GM12878 (cell line): ENCODE measurements around the gene HPRT1. TPM values are rescaled to one million over a fixed set of nuclear protein-coding genes. Genes with fewer than 3 reads are reported as not detected.

ENCODE experiments used
- ATAC-seq: fragments of 200-7000 bp; cut with Tn5 transposase; 3 replicates; pipeline ENCODE4 v1.9.1; 2020; ENCODE audit warnings: mild to moderate bottlenecking, moderate library complexity
- BruUV-seq: library from RNA; stranded (reverse); fragments of 400-500 nt; replicated peaks from 2 replicates; lab custom pipeline; 2021; lab: Mats Ljungman, UMichigan
- CTCF ChIA-PET: fragments of 300-600 bp; sonication (Branson Sonifier 250); formaldehyde crosslinking; extraction: SDS; loops from one replicate; lab custom pipeline; 2021; ENCODE audit warnings: inconsistent platforms; lab: Yijun Ruan, JAX
- POLR2A ChIA-PET: fragments of 350-600 bp; formaldehyde crosslinking; extraction: SDS; loops from one replicate; lab custom pipeline; 2021; ENCODE audit warnings: inconsistent platforms; lab: Charles Lee
- RAD21 ChIA-PET: fragments of 300-600 bp; sonication (Branson Sonifier 250); formaldehyde crosslinking; loops from one replicate; lab custom pipeline; 2023; ENCODE audit warnings: antibody characterized with exemption; ENCODE audit not compliant: unreplicated experiment; lab: Charles Lee
- SMC1A ChIA-PET: fragments of 300-600 bp; sonication (Branson Sonifier 250); formaldehyde crosslinking; loops from one replicate; lab custom pipeline; 2023; ENCODE audit not compliant: unreplicated experiment, uncharacterized antibody; lab: Charles Lee
- DNase-seq: peaks from one replicate; pipeline ENCODE4 v3.0.0-alpha.2; 2011; ENCODE audit warnings: low read depth, low spot score
- FAIRE-seq: peaks from 3 replicates; lab custom pipeline; 2011; peaks lifted over from hg19 to GRCh38; lab: Jason Lieb, UNC
- H2AFZ ChIP-seq: 2 replicates; pipeline ENCODE4 v1.6.0; 2011; ENCODE audit warnings: low read depth, low read length, control low read depth; ENCODE audit not compliant: control insufficient read depth
- H3K27ac ChIP-seq: 2 replicates; pipeline ENCODE4 v1.5.1; 2011; ENCODE audit warnings: control low read depth; ENCODE audit not compliant: control insufficient read depth, insufficient read depth
- H3K27me3 ChIP-seq, 2 experiments: replicated peaks in 1 of 2; 2 replicates each; pipeline versions ENCODE4 v1.6.0 to v1.6.1; 2011; ENCODE audit warnings: low read length in 1 of 2; ENCODE audit not compliant: control insufficient read depth in 2 of 2, insufficient read depth in 2 of 2
- H3K36me3 ChIP-seq, 2 experiments: 2 replicates each; pipeline ENCODE4 v1.5.1; 2011; ENCODE audit warnings: low read length in 1 of 2; ENCODE audit not compliant: control insufficient read depth in 2 of 2, insufficient read depth in 2 of 2
- H3K4me1 ChIP-seq: 2 replicates; pipeline ENCODE4 v1.6.1; 2011; ENCODE audit warnings: mild to moderate bottlenecking, low read length, moderate library complexity, mixed read lengths; ENCODE audit not compliant: control insufficient read depth, insufficient read depth
- H3K4me2 ChIP-seq: 2 replicates; pipeline ENCODE4 v1.6.0; 2011; ENCODE audit warnings: control low read depth; ENCODE audit not compliant: control insufficient read depth, insufficient read depth
- H3K4me3 ChIP-seq: fragments of 200-600 bp; sonication (generic); 2 replicates; pipeline ENCODE4 v1.5.1; 2016
- H3K79me2 ChIP-seq: 2 replicates; pipeline ENCODE4 v1.6.0; 2011; ENCODE audit warnings: low read length; ENCODE audit not compliant: control insufficient read depth, insufficient read depth
- H3K9ac ChIP-seq: 2 replicates; pipeline ENCODE4 v1.8.0; 2011; ENCODE audit warnings: low read length, control low read depth, mixed read lengths; ENCODE audit not compliant: control insufficient read depth, insufficient read depth
- H3K9me3 ChIP-seq: replicated peaks from 3 replicates; pipeline ENCODE4 v1.5.1; 2011; ENCODE audit warnings: mild to moderate bottlenecking, low read length; ENCODE audit not compliant: control insufficient read depth, insufficient read depth
- H4K20me1 ChIP-seq: 2 replicates; pipeline ENCODE4 v1.6.0; 2011; ENCODE audit not compliant: control insufficient read depth, insufficient read depth
- BCL3 ChIP-seq: IDR thresholded peaks from 2 replicates; pipeline ENCODE4 v1.6.1; 2011; ENCODE audit warnings: borderline replicate concordance, low read depth, mild to moderate bottlenecking, moderate library complexity, low read length; ENCODE audit not compliant: insufficient read depth, poor library complexity, severe bottlenecking
- CBX5 ChIP-seq: sonication (generic); IDR thresholded peaks from 2 replicates; pipeline ENCODE4 v1.6.1; 2016; ENCODE audit warnings: low read depth, moderate library complexity, mild to moderate bottlenecking, inconsistent platforms
- CEBPZ ChIP-seq: fragments of 150-350 bp; IDR thresholded peaks from 2 replicates; pipeline ENCODE4 v1.6.1; 2016; ENCODE audit warnings: low read depth, low read length
- CHD1 ChIP-seq: IDR thresholded peaks from 2 replicates; pipeline ENCODE4 v1.6.1; 2012; ENCODE audit warnings: low read depth, low read length, improper control_type of control experiment
- IRF5 ChIP-seq: fragments of 450-650 bp; IDR thresholded peaks from 2 replicates; pipeline ENCODE4 v1.6.1; 2017; ENCODE audit warnings: borderline replicate concordance
- KDM1A ChIP-seq: fragments of 200-600 bp; sonication (generic); IDR thresholded peaks from 2 replicates; pipeline ENCODE4 v1.6.1; 2016; ENCODE audit warnings: borderline replicate concordance
- MTA2 ChIP-seq: fragments of 450-650 bp; IDR thresholded peaks from 2 replicates; pipeline ENCODE4 v1.6.1; 2016; ENCODE audit warnings: low read depth, mild to moderate bottlenecking, moderate library complexity
- PBX3 ChIP-seq: IDR thresholded peaks from 2 replicates; pipeline ENCODE4 v1.6.1; 2011; ENCODE audit warnings: mild to moderate bottlenecking, low read depth, low read length, moderate library complexity; ENCODE audit not compliant: insufficient replicate concordance
- SREBF2 ChIP-seq: IDR thresholded peaks from 2 replicates; pipeline ENCODE4 v1.6.1; 2012; ENCODE audit warnings: mild to moderate bottlenecking, low read length
- SUPT20H ChIP-seq: IDR thresholded peaks from 2 replicates; pipeline ENCODE4 v1.6.1; 2011; ENCODE audit warnings: low read depth, mild to moderate bottlenecking, low read length, moderate library complexity, borderline replicate concordance; ENCODE audit not compliant: control insufficient read depth
- TCF3 ChIP-seq: IDR thresholded peaks from 2 replicates; pipeline ENCODE4 v1.6.1; 2012; ENCODE audit warnings: low read depth, mild to moderate bottlenecking, low read length, borderline replicate concordance; ENCODE audit not compliant: insufficient read depth
- ZBTB40 ChIP-seq: fragments of 450-650 bp; IDR thresholded peaks from 2 replicates; pipeline ENCODE4 v1.6.1; 2016; ENCODE audit warnings: mild to moderate bottlenecking, moderate library complexity, borderline replicate concordance
- WGBS: methylation state at CpG from one replicate; pipeline ENCODE4 v1.1.6; 2016; ENCODE audit warnings: low lambda C conversion rate; ENCODE audit not compliant: insufficient replicate concordance, insufficient coverage; ENCODE audit errors: missing lambda C conversion rate; 5-methylcytosine and 5-hydroxymethylcytosine counted together
- in situ Hi-C: fragments of 300-500 bp; cut with MboI; formaldehyde crosslinking; loops from 9 replicates; pipeline ENCODE4 v1.14.3; 2018; ENCODE audit warnings: mixed read lengths
- intact Hi-C: fragments of 100-400 bp; cut with micrococcal nuclease; formaldehyde crosslinking; loops from one replicate; pipeline ENCODE4 v1.14.2; 2022; ENCODE audit not compliant: unreplicated experiment
- polyA plus RNA-seq, 11 experiments: library from polyadenylated mRNA; depleted of rRNA in 4 of 11; unstranded in 6 of 11; stranded (reverse) in 5 of 11; fragments of >200 nt; fragmentation: Nextera tagmentation in 4 of 11; fragmentation: Illumina TruSeq in 1 of 11; extraction: Ambion mirVana in 4 of 11; extraction: Trizol in 1 of 11; gene quantifications; 1 replicate in 1 of 11; 2 replicates in 10 of 11; pipeline versions ENCODE4 v1.2.1 to v1.2.3, GENCODE V29; 2011 to 2016; ENCODE audit warnings: inconsistent platforms in 2 of 11, missing spikeins in 2 of 11, low read depth in 1 of 11
- total RNA-seq, 4 experiments: library from RNA; depleted of rRNA in 3 of 4; stranded (reverse); fragments of >200 nt in 3 of 4; fragmentation: Illumina TruSeq in 1 of 4; extraction: Trizol in 1 of 4; gene quantifications; 2 replicates each; pipeline versions ENCODE4 v1.2.1 to v1.2.3, GENCODE V29; 2013 to 2021

Gene HPRT1
- total and polyA plus RNA-seq, 10 of the 15 experiments (the other 5 are each of a cell fraction or from before 2014, with no cell fraction given): 19.3 to 161 (median 92.7) TPM

GRCh38 chrX:134416087-134416486 is 43.9 kb upstream of the HPRT1 start:
- no peak for ATAC-seq
- CTCF ChIA-PET: no interaction called here
- TF ChIP-seq TCF3: no peak
- TF ChIP-seq CHD1: no peak
- no peak for TF ChIP-seq MTA2
- no peak for TF ChIP-seq SREBF2
- TF ChIP-seq ZBTB40: no peak
- no peak for TF ChIP-seq CBX5
- no peak for TF ChIP-seq SUPT20H
- TF ChIP-seq KDM1A: no peak
- no peak for TF ChIP-seq IRF5
- TF ChIP-seq PBX3: no peak
- no peak for TF ChIP-seq BCL3
- TF ChIP-seq CEBPZ: no peak

More at GRCh38 chrX:134416087-134416486, 43.9 kb upstream of the HPRT1 start:
- 60% methylated on average over 5 of the region's 5 CpGs for WGBS
- ChIA-PET SMC1A (no interaction called here), POLR2A (interaction anchor here (0.7 kb wide), 1 partner anchor 47 kb away, joined by 3 read pairs; no protein-coding TSS in a partner anchor), RAD21 (no interaction called here)
- H3K27ac ChIP-seq: no peak overlapping the region
- in situ Hi-C loops (no loop called here), intact Hi-C loops (no loop called here)
- FAIRE-seq: no peak
- H3K9me3 ChIP-seq: no peaks in the 10 kb centered on the region
- H3K4me1 ChIP-seq: no peaks in the 10 kb centered on the region
- BruUV-seq: no TSS peak
- no peak for DNase-seq
- H3K79me2 ChIP-seq: no peaks in the 10 kb centered on the region
- no peaks in the 10 kb centered on the region for H4K20me1 ChIP-seq
- no peaks in the 10 kb centered on the region; a peak in 1 of 4 replicates for H3K36me3 ChIP-seq
- no peak overlapping the region for H3K4me3 ChIP-seq
- no peak overlapping the region for H3K4me2 ChIP-seq
- no peaks in the 10 kb centered on the region for H3K27me3 ChIP-seq
- H3K9ac ChIP-seq: no peak overlapping the region
- no peak overlapping the region for H2AFZ ChIP-seq
